CD4-positive, CD25-positive, alpha-beta regulatory T cell (primary cell): Measurements from ENCODE around the gene SMIM21. TPM values are rescaled to one million over a fixed set of nuclear protein-coding genes. Genes with fewer than 3 reads are reported as not detected.

ENCODE experiments used
- ATAC-seq, 2 donors: fragments of 150-1000 bp; cut with Tn5 transposase; one replicate each; pipeline ENCODE4 v1.10.0; 2021; ENCODE audit warnings: low read depth in 2 of 2, moderate number of reproducible peaks in 2 of 2, moderate library complexity in 1 of 2
- DNase-seq, 3 donors: peaks; one replicate each; pipeline versions ENCODE4 v3.0.0 to v3.0.0-alpha.2; 2012 to 2022; ENCODE audit warnings: mixed read lengths in 1 of 3
- H3K27ac ChIP-seq: one replicate; pipeline ENCODE4 v1.7.0; 2013; ENCODE audit warnings: mild to moderate bottlenecking, low read length; ENCODE audit not compliant: insufficient read depth, poor library complexity, severe bottlenecking
- H3K27me3 ChIP-seq: one replicate; pipeline ENCODE4 v1.7.0; 2013; ENCODE audit warnings: low read length; ENCODE audit not compliant: control insufficient read depth, insufficient read depth
- H3K36me3 ChIP-seq: one replicate; pipeline ENCODE4 v1.7.0; 2013; ENCODE audit warnings: mild to moderate bottlenecking, low read length, moderate library complexity; ENCODE audit not compliant: control insufficient read depth, insufficient read depth
- H3K4me1 ChIP-seq: 2 replicates; pipeline ENCODE4 v1.7.0; 2013; ENCODE audit warnings: mild to moderate bottlenecking, low read length; ENCODE audit not compliant: insufficient read depth, control insufficient read depth, poor library complexity, severe bottlenecking
- H3K4me3 ChIP-seq: one replicate; pipeline ENCODE4 v1.7.0; 2013; ENCODE audit warnings: low read depth, mild to moderate bottlenecking, low read length, moderate library complexity
- H3K9me3 ChIP-seq, 2 experiments: 1 replicate in 1 of 2; 2 replicates in 1 of 2; pipeline ENCODE4 v1.7.0; 2013; ENCODE audit warnings: low read length in 2 of 2, mild to moderate bottlenecking in 1 of 2, moderate library complexity in 1 of 2; ENCODE audit not compliant: control insufficient read depth in 2 of 2
- H3K27ac Mint-ChIP-seq, 3 donors: one replicate each; pipeline ENCODE4 v1.8.0; 2020 to 2022; ENCODE audit warnings: mild to moderate bottlenecking in 3 of 3, mixed read lengths in 3 of 3, moderate library complexity in 2 of 3
- H3K27me3 Mint-ChIP-seq: one replicate; pipeline ENCODE4 v1.8.0; 2022; ENCODE audit warnings: mild to moderate bottlenecking, mixed read lengths
- H3K36me3 Mint-ChIP-seq: one replicate; pipeline ENCODE4 v1.8.0; 2020; ENCODE audit warnings: mixed read lengths
- H3K4me1 Mint-ChIP-seq, 4 donors: one replicate each; pipeline ENCODE4 v1.8.0; 2020 to 2022; ENCODE audit warnings: mixed read lengths in 4 of 4, mild to moderate bottlenecking in 1 of 4
- H3K4me3 Mint-ChIP-seq, 4 donors: one replicate each; pipeline ENCODE4 v1.8.0; 2020 to 2022; ENCODE audit warnings: mild to moderate bottlenecking in 4 of 4, mixed read lengths in 4 of 4, moderate library complexity in 3 of 4
- H3K9me3 Mint-ChIP-seq, 7 donors: one replicate each; pipeline ENCODE4 v1.8.0; 2020 to 2022; ENCODE audit warnings: mixed read lengths in 7 of 7, mild to moderate bottlenecking in 3 of 7, moderate library complexity in 2 of 7
- polyA plus RNA-seq, 4 donors: library from polyadenylated mRNA; unstranded; fragments of 300-500 nt; fragmentation: Illumina TruSeq; gene quantifications; one replicate each; pipeline ENCODE4 v1.2.3, GENCODE V29; 2021
- total RNA-seq: library from RNA; stranded (reverse); gene quantifications from one replicate; pipeline ENCODE4 v1.2.3, GENCODE V29; 2022

Gene SMIM21
- total RNA-seq (not detected), polyA plus RNA-seq (not detected)

DNA sequence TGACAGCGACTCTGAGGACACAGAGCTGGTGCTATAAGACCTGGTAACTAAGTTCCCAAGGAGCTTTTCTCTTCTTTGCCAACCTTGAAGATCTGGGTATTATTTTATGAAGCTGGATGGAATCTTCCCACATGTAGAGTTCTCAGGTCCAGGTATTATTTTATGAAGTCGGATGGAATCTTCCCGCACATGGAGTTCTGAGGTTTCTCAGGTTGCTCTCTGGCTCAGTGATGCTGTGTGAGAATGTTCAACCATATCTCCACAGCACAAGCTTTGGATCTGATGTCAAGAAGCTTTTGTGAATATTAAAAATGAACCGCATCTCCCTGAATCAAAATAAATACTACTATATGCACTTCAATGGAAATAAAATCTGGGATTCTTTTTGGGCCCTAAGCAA lies at the start of gene SMIM21:
TSS of gene SMIM21 (minus strand) at position 101 of the 400 bp plus-strand sequence. CDS start 140 bp downstream, outside the sequence.
- Histone ChIP-seq H3K4me1 (no peaks in the 10 kb centered on the region), H3K36me3 (no peaks in the 10 kb centered on the region), H3K9me3 (no peaks in the 10 kb centered on the region), H3K27ac (no peak within 1 kb of the TSS), H3K4me3 (no peak within 1 kb of the TSS), H3K27me3 (peaks cover 2% of the 10 kb centered on the region)
- H3K9me3 Mint-ChIP-seq = no peaks in the 10 kb centered on the region
- no peaks in the 10 kb centered on the region for H3K4me1 Mint-ChIP-seq
- H3K36me3 Mint-ChIP-seq = no peaks in the 10 kb centered on the region
- ATAC-seq = no peak
- no peak within 1 kb of the TSS for H3K27ac Mint-ChIP-seq
- no peak within 1 kb of the TSS for H3K4me3 Mint-ChIP-seq
- no peak for DNase-seq
- peaks cover 13% of the 10 kb centered on the region for H3K27me3 Mint-ChIP-seq

- peaks cover 3% of the 10 kb centered on the region for H3K27me3 ChIP-seq
- H3K9me3 Mint-ChIP-seq = peaks cover 0 to 1% (median 0%) of the 10 kb centered on the region in 7 donors
- H3K4me3 ChIP-seq = no peak overlapping the region
- no peaks in the 10 kb centered on the region for H3K4me1 ChIP-seq
- H3K36me3 Mint-ChIP-seq = no peaks in the 10 kb centered on the region
- no peaks in the 10 kb centered on the region for H3K36me3 ChIP-seq
- DNase-seq = no peak
- H3K4me1 Mint-ChIP-seq = no peaks in the 10 kb centered on the region
- H3K4me3 Mint-ChIP-seq = no peak overlapping the region
- no peak for ATAC-seq
- H3K27ac Mint-ChIP-seq = no peak overlapping the region
- H3K27ac ChIP-seq = no peak overlapping the region
- H3K27me3 Mint-ChIP-seq = peaks cover 4% of the 10 kb centered on the region
- no peaks in the 10 kb centered on the region for H3K9me3 ChIP-seq
These were observed 47.7 kb upstream of the SMIM21 start for GRCh38 chr18:75475228-75475627.

DNA sequence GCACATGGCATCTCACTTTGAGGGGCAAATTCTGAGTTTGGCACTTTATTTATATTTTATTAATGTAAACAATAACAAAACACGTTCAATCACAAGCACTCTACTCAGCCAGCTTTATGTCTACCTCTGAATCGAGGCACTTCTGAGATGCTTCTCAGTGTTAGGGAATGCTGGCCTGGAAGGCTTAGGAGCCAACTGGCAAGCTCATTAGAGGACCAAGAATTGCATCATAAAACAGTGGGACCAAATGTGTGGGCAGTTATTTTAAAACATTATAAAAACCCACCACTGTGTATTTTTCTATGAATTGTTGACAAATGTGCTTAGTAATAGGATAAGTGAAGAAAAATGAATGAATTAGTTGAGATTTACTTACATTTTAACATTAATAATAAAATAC lies 46.8 kb upstream of the SMIM21 start:
- no peak overlapping the region for H3K27ac Mint-ChIP-seq
- no peak overlapping the region for H3K27ac ChIP-seq
- no peaks in the 10 kb centered on the region for H3K36me3 ChIP-seq
- no peak overlapping the region for H3K4me3 ChIP-seq
- H3K4me3 Mint-ChIP-seq = no peak overlapping the region
- H3K27me3 ChIP-seq = peaks cover 3% of the 10 kb centered on the region
- H3K4me1 Mint-ChIP-seq = no peaks in the 10 kb centered on the region
- peaks cover 4% of the 10 kb centered on the region for H3K27me3 Mint-ChIP-seq
- DNase-seq (no peak), ATAC-seq (no peak)
- H3K9me3 ChIP-seq = no peaks in the 10 kb centered on the region
- peaks cover 0 to 1% (median 0%) of the 10 kb centered on the region in 7 donors for H3K9me3 Mint-ChIP-seq
- no peaks in the 10 kb centered on the region for H3K4me1 ChIP-seq
- no peaks in the 10 kb centered on the region for H3K36me3 Mint-ChIP-seq

- no peak overlapping the region for H3K4me3 ChIP-seq
- no peak overlapping the region for H3K27ac Mint-ChIP-seq
- H3K9me3 ChIP-seq = no peaks in the 10 kb centered on the region
- H3K27ac ChIP-seq = no peak overlapping the region
- H3K4me1 ChIP-seq = no peaks in the 10 kb centered on the region
- peaks cover 4% of the 10 kb centered on the region for H3K27me3 Mint-ChIP-seq
- H3K27me3 ChIP-seq = peaks cover 3% of the 10 kb centered on the region
- no peak overlapping the region for H3K4me3 Mint-ChIP-seq
- H3K4me1 Mint-ChIP-seq = no peaks in the 10 kb centered on the region
- no peaks in the 10 kb centered on the region for H3K36me3 ChIP-seq
- no peak for ATAC-seq
- H3K9me3 Mint-ChIP-seq = peaks cover 0 to 1% (median 0%) of the 10 kb centered on the region in 7 donors
- no peak for DNase-seq
- H3K36me3 Mint-ChIP-seq = no peaks in the 10 kb centered on the region
These were observed 45.8 kb upstream of the SMIM21 start for GRCh38 chr18:75473316-75473715.

DNA sequence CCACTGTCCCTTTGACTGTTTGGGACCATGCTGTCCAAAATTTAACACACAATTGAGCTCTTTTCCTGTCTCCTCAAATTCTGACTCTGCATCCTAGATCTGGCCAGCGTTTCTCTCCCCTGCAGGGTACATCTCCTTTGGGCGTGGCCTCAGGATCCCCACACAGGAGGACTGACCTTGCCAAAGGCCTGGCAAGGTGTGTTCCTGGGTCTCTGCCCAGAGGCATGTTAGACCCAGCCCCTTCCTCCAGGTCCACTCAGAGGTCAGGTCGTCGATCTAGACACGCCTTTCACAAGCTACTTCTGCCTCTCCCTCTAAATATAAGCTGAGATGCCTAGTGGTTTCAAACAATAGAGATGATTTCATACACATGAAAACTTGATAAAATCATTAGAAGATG lies 45.4 kb upstream of the SMIM21 start:
- Mint-ChIP-seq H3K27ac (no peak overlapping the region), H3K9me3 (peaks cover 0 to 1% (median 0%) of the 10 kb centered on the region in 7 donors), H3K4me1 (no peaks in the 10 kb centered on the region), H3K4me3 (no peak overlapping the region), H3K36me3 (no peaks in the 10 kb centered on the region), H3K27me3 (peaks cover 4% of the 10 kb centered on the region)
- Histone ChIP-seq H3K4me1 (no peaks in the 10 kb centered on the region), H3K36me3 (no peaks in the 10 kb centered on the region), H3K27me3 (peaks cover 3% of the 10 kb centered on the region), H3K27ac (no peak overlapping the region), H3K9me3 (no peaks in the 10 kb centered on the region), H3K4me3 (no peak overlapping the region)
- no peak for DNase-seq
- ATAC-seq = no peak

- Mint-ChIP-seq H3K4me1 (no peaks in the 10 kb centered on the region), H3K9me3 (peaks cover 0 to 1% (median 0%) of the 10 kb centered on the region in 7 donors), H3K27ac (no peak overlapping the region), H3K27me3 (peaks cover 4% of the 10 kb centered on the region), H3K4me3 (no peak overlapping the region), H3K36me3 (no peaks in the 10 kb centered on the region)
- peaks cover 3% of the 10 kb centered on the region for H3K27me3 ChIP-seq
- DNase-seq = no peak
- ATAC-seq = no peak
- H3K27ac ChIP-seq = no peak overlapping the region
- H3K36me3 ChIP-seq = no peaks in the 10 kb centered on the region
- no peak overlapping the region for H3K4me3 ChIP-seq
- no peaks in the 10 kb centered on the region for H3K4me1 ChIP-seq
- no peaks in the 10 kb centered on the region for H3K9me3 ChIP-seq
These were observed 44.9 kb upstream of the SMIM21 start for GRCh38 chr18:75472396-75472795.

DNA sequence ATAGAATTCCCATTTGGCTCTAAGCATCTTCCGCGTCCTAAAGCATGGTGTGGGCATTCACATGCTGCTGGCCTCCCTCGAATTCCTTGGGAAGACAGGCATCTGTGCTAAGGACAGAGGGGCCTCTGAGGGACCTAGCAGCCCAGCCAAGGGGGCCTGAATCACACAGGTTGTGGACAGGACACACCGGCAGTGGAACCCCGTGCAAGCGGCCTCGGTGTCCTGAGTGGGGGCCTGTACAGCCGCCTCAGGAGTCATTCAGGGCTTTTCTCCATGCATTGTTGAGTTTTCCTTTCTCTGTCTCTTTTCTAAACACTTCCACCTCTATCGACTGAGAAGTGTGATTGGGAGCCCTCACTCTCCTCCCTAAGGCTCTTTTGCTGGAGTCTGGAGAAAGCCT lies 44.3 kb upstream of the SMIM21 start:
- H3K4me1 Mint-ChIP-seq = no peaks in the 10 kb centered on the region
- no peaks in the 10 kb centered on the region for H3K4me1 ChIP-seq
- DNase-seq (no peak), ATAC-seq (no peak)
- peaks cover 3% of the 10 kb centered on the region for H3K27me3 ChIP-seq
- H3K36me3 Mint-ChIP-seq = no peaks in the 10 kb centered on the region
- no peaks in the 10 kb centered on the region for H3K36me3 ChIP-seq
- peaks cover 0 to 1% (median 0%) of the 10 kb centered on the region in 7 donors for H3K9me3 Mint-ChIP-seq
- H3K4me3 Mint-ChIP-seq = no peak overlapping the region
- H3K9me3 ChIP-seq = no peaks in the 10 kb centered on the region
- peaks cover 4% of the 10 kb centered on the region for H3K27me3 Mint-ChIP-seq
- H3K27ac ChIP-seq = no peak overlapping the region
- H3K27ac Mint-ChIP-seq = no peak overlapping the region
- H3K4me3 ChIP-seq = no peak overlapping the region

- no peaks in the 10 kb centered on the region for H3K36me3 ChIP-seq
- ATAC-seq (no peak), DNase-seq (no peak)
- Mint-ChIP-seq H3K9me3 (peaks cover 0 to 1% (median 0%) of the 10 kb centered on the region in 7 donors), H3K27me3 (peaks cover 8% of the 10 kb centered on the region), H3K4me1 (no peaks in the 10 kb centered on the region), H3K27ac (no peak overlapping the region), H3K4me3 (no peak overlapping the region), H3K36me3 (no peaks in the 10 kb centered on the region)
- no peaks in the 10 kb centered on the region for H3K9me3 ChIP-seq
- H3K27me3 ChIP-seq = no peaks in the 10 kb centered on the region
- no peak overlapping the region for H3K27ac ChIP-seq
- H3K4me1 ChIP-seq = no peaks in the 10 kb centered on the region
- no peak overlapping the region for H3K4me3 ChIP-seq
These were observed 40.3 kb upstream of the SMIM21 start for GRCh38 chr18:75467851-75468250.
